Breast epithelium (tissue), 3 donors: ENCODE results near the gene DRD5.

Experiments
- POLR2A ChIP-seq: fragments of 450-650 bp; IDR thresholded peaks from one replicate; pipeline ENCODE4 v1.6.1; 2016; ENCODE audit warnings: antibody characterized with exemption, mild to moderate bottlenecking, moderate library complexity
- POLR2AphosphoS5 ChIP-seq, 3 donors: sonication (generic); formaldehyde crosslinking; IDR thresholded peaks; one replicate each; pipeline ENCODE4 v1.6.1; 2017; ENCODE audit warnings: antibody characterized with exemption in 3 of 3
- TF ChIP-seq, protein P1 (sequence below), 3 donors: fragments of 450-650 bp; IDR thresholded peaks; one replicate each; pipeline ENCODE4 v1.5.1; 2016 to 2017; ENCODE audit warnings: antibody characterized with exemption in 3 of 3, mild to moderate bottlenecking in 3 of 3, moderate library complexity in 3 of 3

DNA sequence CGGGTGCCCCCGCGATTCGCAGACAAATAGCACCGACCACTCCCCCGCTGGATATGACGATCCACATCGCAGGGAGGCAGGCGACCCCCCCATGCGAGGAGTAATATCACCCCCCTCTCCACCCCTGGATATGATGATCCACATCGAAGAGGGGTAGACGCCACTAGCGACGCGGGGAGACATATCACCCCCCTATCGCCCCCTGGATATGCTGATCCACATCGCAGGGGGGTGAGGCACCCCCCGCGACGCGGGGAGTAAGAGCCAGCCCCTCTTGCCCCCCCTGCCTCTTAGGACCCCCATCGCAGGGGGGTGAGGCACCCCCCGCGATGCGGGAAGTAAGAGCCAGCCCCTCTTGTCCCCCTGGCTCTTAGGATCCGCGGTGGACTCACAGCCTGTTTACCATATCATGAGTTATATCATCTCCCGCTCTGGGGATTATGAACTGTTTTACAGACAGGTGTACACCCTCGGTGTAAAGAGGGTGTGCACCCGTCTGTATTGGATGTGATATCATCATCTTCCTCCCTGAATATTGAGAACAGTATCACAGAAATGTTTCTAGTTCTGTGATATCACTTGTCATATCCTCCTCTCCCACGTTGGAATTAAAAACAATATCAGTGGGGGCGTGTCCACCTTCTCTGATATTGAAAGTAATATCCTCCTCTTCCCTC lies 22.7 kb upstream of the DRD5 start:
- TF ChIP-seq, protein P1, sequence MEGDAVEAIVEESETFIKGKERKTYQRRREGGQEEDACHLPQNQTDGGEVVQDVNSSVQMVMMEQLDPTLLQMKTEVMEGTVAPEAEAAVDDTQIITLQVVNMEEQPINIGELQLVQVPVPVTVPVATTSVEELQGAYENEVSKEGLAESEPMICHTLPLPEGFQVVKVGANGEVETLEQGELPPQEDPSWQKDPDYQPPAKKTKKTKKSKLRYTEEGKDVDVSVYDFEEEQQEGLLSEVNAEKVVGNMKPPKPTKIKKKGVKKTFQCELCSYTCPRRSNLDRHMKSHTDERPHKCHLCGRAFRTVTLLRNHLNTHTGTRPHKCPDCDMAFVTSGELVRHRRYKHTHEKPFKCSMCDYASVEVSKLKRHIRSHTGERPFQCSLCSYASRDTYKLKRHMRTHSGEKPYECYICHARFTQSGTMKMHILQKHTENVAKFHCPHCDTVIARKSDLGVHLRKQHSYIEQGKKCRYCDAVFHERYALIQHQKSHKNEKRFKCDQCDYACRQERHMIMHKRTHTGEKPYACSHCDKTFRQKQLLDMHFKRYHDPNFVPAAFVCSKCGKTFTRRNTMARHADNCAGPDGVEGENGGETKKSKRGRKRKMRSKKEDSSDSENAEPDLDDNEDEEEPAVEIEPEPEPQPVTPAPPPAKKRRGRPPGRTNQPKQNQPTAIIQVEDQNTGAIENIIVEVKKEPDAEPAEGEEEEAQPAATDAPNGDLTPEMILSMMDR (IDR thresholded peaks at IDR 0.05): no peak
- no peak for TF ChIP-seq POLR2A
- TF ChIP-seq POLR2AphosphoS5 (IDR thresholded peaks at IDR 0.05): no peak
